GM23338 (cell line): ENCODE data around the gene SP100. TPM values are rescaled to one million over a fixed set of nuclear protein-coding genes. Genes with fewer than 3 reads are reported as not detected.

Experiments
- ATAC-seq: fragments of 200-7000 bp; cut with Tn5 transposase; 3 replicates; pipeline ENCODE4 v1.9.1; 2020
- DNase-seq: peaks from one replicate; pipeline ENCODE4 v3.0.0-alpha.2; 2015; ENCODE audit warnings: low spot score
- H2AFZ ChIP-seq: fragments of 200-600 bp; sonication (generic); 2 replicates; pipeline ENCODE4 v1.8.0; 2016; ENCODE audit warnings: antibody characterized with exemption, mild to moderate bottlenecking, moderate library complexity
- H3F3A ChIP-seq: fragments of 200-600 bp; sonication (generic); replicated peaks from 2 replicates; pipeline ENCODE4 v1.8.0; 2017; ENCODE audit warnings: antibody characterized with exemption, mixed run types, low read depth
- H3K27ac ChIP-seq: fragments of 200-600 bp; sonication (generic); 2 replicates; pipeline ENCODE4 v1.6.1; 2016; ENCODE audit warnings: low read depth
- H3K27me3 ChIP-seq: fragments of 200-600 bp; sonication (generic); 2 replicates; pipeline ENCODE4 v1.8.0; 2016; ENCODE audit warnings: mild to moderate bottlenecking, mixed run types, moderate library complexity; ENCODE audit not compliant: insufficient read depth
- H3K36me3 ChIP-seq: fragments of 200-600 bp; sonication (generic); 2 replicates; pipeline ENCODE4 v1.8.0; 2016; ENCODE audit warnings: mild to moderate bottlenecking; ENCODE audit not compliant: insufficient read depth
- H3K4me1 ChIP-seq: fragments of 200-600 bp; sonication (generic); 2 replicates; pipeline ENCODE4 v1.8.0; 2016; ENCODE audit warnings: mild to moderate bottlenecking, moderate library complexity; ENCODE audit not compliant: insufficient read depth
- H3K4me2 ChIP-seq: fragments of 200-600 bp; sonication (generic); 2 replicates; pipeline ENCODE4 v1.7.1; 2017; ENCODE audit warnings: mixed run types
- H3K4me3 ChIP-seq: fragments of 200-600 bp; sonication (generic); 2 replicates; pipeline ENCODE4 v1.6.1; 2016; ENCODE audit warnings: mixed run types
- H3K79me2 ChIP-seq: fragments of 200-600 bp; sonication (generic); replicated peaks from 2 replicates; pipeline ENCODE4 v1.8.0; 2017; ENCODE audit warnings: mild to moderate bottlenecking; ENCODE audit not compliant: insufficient read depth
- H3K9me2 ChIP-seq: fragments of 200-600 bp; sonication (generic); 2 replicates; pipeline ENCODE4 v1.8.0; 2017; ENCODE audit not compliant: insufficient read depth
- H4K20me1 ChIP-seq: fragments of 200-600 bp; sonication (generic); replicated peaks from 2 replicates; pipeline ENCODE4 v1.8.0; 2017; ENCODE audit warnings: mild to moderate bottlenecking; ENCODE audit not compliant: insufficient read depth
- H3K27ac Mint-ChIP-seq: 2 replicates; pipeline ENCODE4 v1.8.0; 2020; ENCODE audit warnings: inconsistent platforms, mild to moderate bottlenecking, moderate library complexity, mixed read lengths
- H3K27me3 Mint-ChIP-seq: 3 replicates; pipeline ENCODE4 v1.8.0; 2022; ENCODE audit warnings: low read depth, mild to moderate bottlenecking, moderate library complexity, mixed read lengths, inconsistent platforms; ENCODE audit not compliant: insufficient read depth, poor library complexity
- H3K36me3 Mint-ChIP-seq: 3 replicates; pipeline ENCODE4 v1.8.0; 2021; ENCODE audit warnings: low read depth, mild to moderate bottlenecking, inconsistent platforms, moderate library complexity, mixed read lengths
- H3K4me1 Mint-ChIP-seq: 3 replicates; pipeline ENCODE4 v1.8.0; 2020; ENCODE audit warnings: mild to moderate bottlenecking, inconsistent platforms, mixed read lengths
- H3K4me3 Mint-ChIP-seq: 3 replicates; pipeline ENCODE4 v1.8.0; 2021; ENCODE audit warnings: moderate library complexity, mild to moderate bottlenecking, inconsistent platforms, mixed read lengths
- H3K9me3 Mint-ChIP-seq: 3 replicates; pipeline ENCODE4 v1.8.0; 2020; ENCODE audit warnings: moderate library complexity, mild to moderate bottlenecking, inconsistent platforms, mixed read lengths
- CREB1 ChIP-seq: fragments of 250-450 bp; sonication (Bioruptor Pico); IDR thresholded peaks from 2 replicates; pipeline ENCODE4 v1.5.0; 2020; ENCODE audit warnings: low read depth, mild to moderate bottlenecking, moderate library complexity
- CTCF ChIP-seq, 2 experiments: fragments of 200-600 bp in 1 of 2; sonication (generic) in 1 of 2; conservative IDR thresholded peaks; 2 replicates each; pipeline versions ENCODE4 v1.5.1 to v1.6.1; 2016 to 2017; ENCODE audit warnings: antibody characterized with exemption in 2 of 2, low read depth in 2 of 2, mild to moderate bottlenecking in 2 of 2, moderate library complexity in 1 of 2
- ETS1 ChIP-seq: IDR thresholded peaks from 2 replicates; pipeline ENCODE4 v1.6.1; 2016; ENCODE audit warnings: antibody characterized with exemption
- EZH2 ChIP-seq: fragments of 200-600 bp; sonication (generic); IDR thresholded peaks from one replicate; pipeline ENCODE4 v1.8.0; 2017; ENCODE audit warnings: antibody characterized with exemption, mild to moderate bottlenecking, low read depth; ENCODE audit not compliant: unreplicated experiment
- EZH2phosphoT487 ChIP-seq: fragments of 200-600 bp; sonication (generic); IDR thresholded peaks from one replicate; pipeline ENCODE4 v1.8.1; 2018; ENCODE audit warnings: antibody characterized with exemption; ENCODE audit not compliant: unreplicated experiment
- JUNB ChIP-seq: IDR thresholded peaks from one replicate; pipeline ENCODE4 v1.6.1; 2016; ENCODE audit warnings: antibody characterized with exemption; ENCODE audit not compliant: unreplicated experiment
- NANOG ChIP-seq: IDR thresholded peaks from 2 replicates; pipeline ENCODE4 v1.6.1; 2016; ENCODE audit warnings: antibody characterized with exemption, borderline replicate concordance
- POLR2AphosphoS5 ChIP-seq: IDR thresholded peaks from 2 replicates; pipeline ENCODE4 v1.6.1; 2016; ENCODE audit warnings: antibody characterized with exemption, low read depth
- REST ChIP-seq: IDR thresholded peaks from one replicate; pipeline ENCODE4 v1.6.1; 2018; ENCODE audit warnings: antibody characterized with exemption; ENCODE audit not compliant: unreplicated experiment
- STAT1 ChIP-seq: IDR thresholded peaks from one replicate; pipeline ENCODE4 v1.6.1; 2016; ENCODE audit warnings: antibody characterized with exemption; ENCODE audit not compliant: unreplicated experiment
- ZNF114 ChIP-seq: fragments of 250-450 bp; sonication (Bioruptor Pico); IDR thresholded peaks from 2 replicates; pipeline ENCODE4 v1.5.0; 2020; ENCODE audit warnings: mild to moderate bottlenecking, moderate library complexity
- ZNF331 ChIP-seq: fragments of 250-450 bp; sonication (Bioruptor Pico); IDR thresholded peaks from 2 replicates; pipeline ENCODE4 v1.5.0; 2020; ENCODE audit warnings: low read depth, mild to moderate bottlenecking, moderate library complexity
- ZNF462 ChIP-seq: fragments of 250-450 bp; sonication (Bioruptor Pico); IDR thresholded peaks from 2 replicates; pipeline ENCODE4 v1.5.0; 2020; ENCODE audit warnings: mild to moderate bottlenecking, moderate library complexity
- polyA plus RNA-seq: library from polyadenylated mRNA; unstranded; fragments of >200 nt; fragmentation: Nextera tagmentation; extraction: Ambion mirVana; gene quantifications from 2 replicates; pipeline ENCODE4 v1.2.1, GENCODE V29; 2016
- total RNA-seq: library from RNA; depleted of rRNA; stranded (reverse); fragments of >200 nt; shearing (Covaris generic); gene quantifications from 2 replicates; pipeline ENCODE4 v1.2.3, GENCODE V29; 2014

The SP100 gene
- total and polyA plus RNA-seq, 2 experiments from 2014 or later: 0.44 to 0.73 TPM

GRCh38 chr2:230457793-230458192 is 41.8 kb downstream of the SP100 start (continued):
- no peak for TF ChIP-seq ZNF462 (CRISPR knock-in tag)

GRCh38 chr2:230459216-230459615 is 43.2 kb downstream of the SP100 start:
- ATAC-seq: no peak
- H3K27me3 Mint-ChIP-seq: peaks cover 2% of the 10 kb centered on the region
- H3K4me1 Mint-ChIP-seq: peaks cover 17% of the 10 kb centered on the region

More at GRCh38 chr2:230459216-230459615, 43.2 kb downstream of the SP100 start:
- no peaks in the 10 kb centered on the region for H3K27me3 ChIP-seq
- Mint-ChIP-seq H3K4me3 (no peak overlapping the region), H3K9me3 (peaks cover 3% of the 10 kb centered on the region; the same call in 1 of the 3 replicates), H3K27ac (no peak overlapping the region), H3K36me3 (no peaks in the 10 kb centered on the region)
- no peaks in the 10 kb centered on the region for H3K79me2 ChIP-seq
- no peak for DNase-seq
- H2AFZ ChIP-seq: no peak overlapping the region; the same call in 1 of the 2 replicates
- no peak overlapping the region for H3K27ac ChIP-seq
- H3K36me3 ChIP-seq: no peaks in the 10 kb centered on the region
- no peak overlapping the region for H3K4me2 ChIP-seq
- no peaks in the 10 kb centered on the region for H4K20me1 ChIP-seq
- no peaks in the 10 kb centered on the region for H3F3A ChIP-seq
- no peak overlapping the region for H3K4me3 ChIP-seq
- H3K4me1 ChIP-seq: peaks cover 8% of the 10 kb centered on the region; the same call in 1 of the 2 replicates
- TF ChIP-seq REST: no peak
- TF ChIP-seq ETS1: no peak
- TF ChIP-seq CTCF (conservative IDR thresholded peaks at IDR 0.05; ENCODE audit: low read depth in 2 of 2): no peak
- TF ChIP-seq NANOG: no peak
- TF ChIP-seq EZH2phosphoT487: no peak
- TF ChIP-seq STAT1: no peak
- no peak for TF ChIP-seq ZNF331 (CRISPR knock-in tag)
- TF ChIP-seq ZNF114: no peak
- no peak for TF ChIP-seq JUNB
- no peak for TF ChIP-seq EZH2
- no peak for TF ChIP-seq CREB1 (CRISPR knock-in tag)
- TF ChIP-seq POLR2AphosphoS5: no peak
- peaks cover 13% of the 10 kb centered on the region for H3K9me2 ChIP-seq
